ENCODE results near the gene KDM8.

DNA sequence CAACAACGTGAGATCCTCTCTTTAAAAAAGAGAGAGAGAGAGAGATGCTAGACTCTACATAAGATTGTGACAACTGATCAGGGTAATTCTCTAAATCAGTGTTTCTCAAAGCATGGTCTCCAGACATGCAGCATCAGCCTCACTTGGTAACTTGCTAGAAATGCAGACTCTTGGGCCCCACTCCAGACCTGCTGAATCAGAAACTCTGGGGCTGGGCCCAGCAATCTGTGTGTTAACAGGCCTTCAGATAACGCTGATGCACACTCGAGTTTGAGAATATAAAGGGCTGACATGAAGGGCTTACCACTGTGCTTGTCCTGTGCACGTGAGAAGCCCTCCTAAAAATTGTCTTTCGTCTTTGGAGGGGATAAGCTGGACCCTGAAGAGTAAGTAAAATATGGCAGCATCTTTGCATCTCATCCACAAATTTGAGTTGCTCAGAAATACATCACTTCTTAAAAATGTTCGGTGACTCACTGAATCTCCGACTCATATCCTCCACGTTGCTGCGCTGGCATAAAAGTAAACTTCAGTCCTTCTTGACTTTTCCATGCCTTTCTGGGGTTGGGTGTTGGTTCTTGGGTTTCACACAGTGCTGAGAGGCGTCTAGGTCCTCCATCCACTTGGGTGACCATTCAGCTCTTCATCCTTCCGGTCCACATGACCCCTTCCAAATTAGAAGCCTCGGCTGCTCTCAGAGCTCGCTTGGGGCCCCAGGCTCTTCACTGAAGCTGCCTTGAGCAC, 26.1 kb upstream of the KDM8 start:
- TF ChIP-seq POLR2A (IDR thresholded peaks at IDR 0.05; ENCODE audit: low read length): no peak
- no peak for TF ChIP-seq GATA1 (IDR thresholded peaks at IDR 0.05; ENCODE audit: low read depth, low read length)

Data from erythroblast (primary cell).